HG03159 (cell line): ENCODE results near the gene GPATCH4.
A peak's percentile ranks its signal among the peaks of the same experiment; 100 is the strongest.
"Not testable (repeated sequence)": the region's sequence is repeated elsewhere in the genome, so short reads cannot be mapped to it uniquely, and the experiment has no call there.

Experiments
- ATAC-seq: cut with Tn5 transposase; IDR thresholded peaks from one replicate; pipeline ENCODE4 v1.9.1; 2021; ENCODE audit warnings: mild to moderate bottlenecking, moderate library complexity; ENCODE audit not compliant: unreplicated experiment

GPATCH4 gene

DNA sequence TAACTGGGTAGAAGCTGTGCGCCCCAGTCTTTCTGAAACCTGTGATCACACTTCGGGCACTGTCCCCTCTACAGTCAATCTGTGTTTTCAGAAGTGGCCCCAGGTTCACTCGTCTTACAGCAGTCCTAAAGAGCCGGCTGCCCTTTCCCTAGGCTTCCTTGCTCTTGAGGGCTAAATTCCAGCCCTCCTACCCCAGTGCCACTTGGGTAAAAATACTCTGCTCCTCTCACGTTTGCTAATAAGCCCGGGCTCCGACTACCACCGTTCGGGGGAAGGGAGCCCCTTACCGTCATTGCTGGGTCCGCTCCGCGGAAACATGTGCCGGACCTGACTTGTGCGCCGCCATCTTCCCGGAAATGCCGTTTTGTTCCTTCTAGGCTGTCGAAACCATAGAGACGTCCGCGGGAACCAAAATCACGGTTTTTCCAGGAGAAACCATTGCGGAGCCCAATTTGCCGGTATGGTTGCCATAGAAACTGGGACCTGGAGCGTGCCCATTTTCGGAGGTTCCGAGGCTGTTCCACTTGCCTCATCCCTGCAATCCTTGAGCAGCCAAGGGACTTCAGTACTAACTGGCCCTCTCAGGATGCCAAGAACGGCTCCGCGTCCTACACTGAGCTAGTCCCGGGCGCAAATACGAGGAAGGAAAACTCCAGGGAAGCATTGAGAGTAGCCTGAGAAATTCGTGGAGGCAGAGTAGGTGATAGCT is at the start of gene GPATCH4:
TSS of gene GPATCH4 (minus strand) at position 358 of the 709 bp plus-strand sequence.
- peak; percentile 69 for ATAC-seq

DNA sequence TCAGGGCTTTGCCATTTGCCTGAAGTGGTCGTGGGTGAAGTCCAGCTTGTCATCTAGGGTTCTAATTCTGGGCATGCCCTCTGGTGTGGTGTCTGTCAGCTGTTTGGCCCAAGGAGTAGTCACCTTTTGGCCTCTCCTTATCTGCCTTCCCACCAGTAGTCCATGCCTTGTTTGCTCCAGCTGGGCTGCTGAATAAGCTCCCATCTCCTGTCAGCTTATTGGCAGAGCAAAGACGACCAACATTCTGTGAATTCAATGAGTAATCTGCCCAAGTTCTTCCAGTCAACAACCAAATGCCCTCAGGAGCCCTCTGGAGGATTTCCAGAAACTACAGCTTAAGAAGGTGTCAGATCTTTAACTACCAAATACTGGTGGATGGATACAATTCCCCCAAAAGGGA is 47.7 kb upstream of the GPATCH4 start:
- ATAC-seq = no peak

- ATAC-seq = no peak
These were observed 47.2 kb upstream of the GPATCH4 start for GRCh38 chr1:156648496-156648895.

DNA sequence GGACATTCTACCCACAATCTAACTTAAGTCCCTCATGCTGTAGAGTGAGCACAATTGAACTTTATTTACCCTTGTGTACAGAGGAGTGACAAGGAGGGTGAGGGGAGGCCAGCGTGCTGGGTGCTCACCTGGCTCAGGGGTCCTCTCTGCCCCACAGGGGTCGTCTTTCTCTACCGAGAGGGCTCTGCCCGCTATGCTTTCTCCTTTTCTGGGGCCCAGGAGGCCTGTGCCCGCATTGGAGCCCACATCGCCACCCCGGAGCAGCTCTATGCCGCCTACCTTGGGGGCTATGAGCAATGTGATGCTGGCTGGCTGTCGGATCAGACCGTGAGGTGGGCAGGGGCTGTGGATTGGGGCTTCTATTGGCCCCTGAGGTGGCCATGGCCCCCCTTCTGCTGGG is 46.1 kb upstream of the GPATCH4 start:
- ATAC-seq = no peak

GRCh38 chr1:156646738-156647211 is 45.5 kb upstream of the GPATCH4 start:
- no peak for ATAC-seq

GRCh38 chr1:156645666-156646065 is 44.4 kb upstream of the GPATCH4 start:
- no peak for ATAC-seq

DNA sequence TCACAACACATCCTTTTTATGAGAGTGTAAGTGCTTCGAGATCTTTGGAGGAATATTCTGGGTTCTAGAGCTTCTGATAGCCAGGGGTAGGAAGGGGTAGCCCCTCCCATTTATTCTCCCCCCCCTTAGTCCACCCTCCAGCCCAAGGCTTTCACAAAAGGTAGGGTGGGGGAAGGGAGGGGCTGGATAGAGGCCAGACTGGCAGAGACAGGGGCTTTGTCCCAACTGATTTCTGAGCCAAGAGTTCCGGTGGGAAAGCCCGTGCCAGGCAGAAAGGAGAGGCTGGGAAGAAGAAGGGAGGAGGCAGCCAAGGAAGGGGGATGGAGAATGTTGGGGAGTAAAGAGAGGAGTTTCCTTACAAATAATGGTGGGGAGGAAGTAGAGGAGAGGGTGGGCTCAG is 43.8 kb upstream of the GPATCH4 start:
- no peak for ATAC-seq

DNA sequence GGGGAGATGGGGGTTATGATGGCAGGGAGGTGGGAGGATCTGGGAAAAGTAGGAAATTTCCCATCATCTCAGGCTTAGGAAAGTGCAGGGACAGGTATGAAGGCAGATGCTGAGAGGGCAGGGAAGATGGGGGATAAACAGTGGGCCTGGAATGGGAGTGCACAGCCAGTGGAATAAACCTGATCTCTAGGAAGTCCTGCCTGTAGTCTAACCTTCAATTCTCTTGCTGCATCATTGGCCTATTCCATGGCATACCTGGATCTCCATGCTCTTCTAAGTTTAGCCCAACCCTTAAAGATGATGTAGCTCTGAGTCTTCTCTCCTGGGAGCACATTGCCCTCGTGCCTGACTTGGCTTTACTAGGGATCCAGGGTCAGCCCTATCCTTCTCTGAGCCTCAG is 43.4 kb upstream of the GPATCH4 start:
- ATAC-seq = no peak

DNA sequence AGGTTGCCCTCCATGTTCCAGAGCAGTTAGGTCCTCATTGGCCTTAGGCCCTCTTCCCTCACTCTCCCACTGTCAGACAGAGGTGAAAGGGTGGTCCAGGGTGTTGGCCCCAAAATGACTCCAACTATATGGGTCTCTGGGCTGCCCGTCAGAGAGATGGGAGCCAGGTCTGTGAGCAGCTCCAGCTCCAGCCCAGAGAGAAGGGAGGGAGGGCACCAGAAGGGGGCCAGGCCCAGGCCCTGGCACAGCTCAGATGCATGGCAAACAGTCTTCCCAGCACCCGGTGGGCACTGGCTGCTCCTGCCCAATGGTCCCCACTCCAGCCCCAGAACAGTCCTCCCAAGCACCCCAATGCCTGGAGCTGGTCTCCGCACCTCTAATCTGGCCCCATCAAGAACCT is 42.9 kb upstream of the GPATCH4 start:
- ATAC-seq = no peak

DNA sequence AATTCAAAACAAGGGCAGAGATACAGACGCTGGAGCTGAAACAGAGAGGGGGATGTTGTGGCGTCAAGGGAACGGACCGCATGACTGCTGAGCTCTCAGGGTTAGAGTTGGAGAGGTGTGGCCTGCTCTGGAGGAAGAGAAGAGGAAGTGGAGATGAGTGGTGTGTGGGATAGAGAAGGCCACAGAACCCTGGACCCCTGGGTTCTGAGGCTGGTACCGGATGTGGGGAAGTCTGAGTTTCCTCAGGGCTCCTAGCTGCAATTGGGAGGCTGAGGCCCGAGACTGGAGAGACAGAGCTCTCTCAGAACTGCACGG is 42.5 kb upstream of the GPATCH4 start:
- ATAC-seq = no peak

DNA sequence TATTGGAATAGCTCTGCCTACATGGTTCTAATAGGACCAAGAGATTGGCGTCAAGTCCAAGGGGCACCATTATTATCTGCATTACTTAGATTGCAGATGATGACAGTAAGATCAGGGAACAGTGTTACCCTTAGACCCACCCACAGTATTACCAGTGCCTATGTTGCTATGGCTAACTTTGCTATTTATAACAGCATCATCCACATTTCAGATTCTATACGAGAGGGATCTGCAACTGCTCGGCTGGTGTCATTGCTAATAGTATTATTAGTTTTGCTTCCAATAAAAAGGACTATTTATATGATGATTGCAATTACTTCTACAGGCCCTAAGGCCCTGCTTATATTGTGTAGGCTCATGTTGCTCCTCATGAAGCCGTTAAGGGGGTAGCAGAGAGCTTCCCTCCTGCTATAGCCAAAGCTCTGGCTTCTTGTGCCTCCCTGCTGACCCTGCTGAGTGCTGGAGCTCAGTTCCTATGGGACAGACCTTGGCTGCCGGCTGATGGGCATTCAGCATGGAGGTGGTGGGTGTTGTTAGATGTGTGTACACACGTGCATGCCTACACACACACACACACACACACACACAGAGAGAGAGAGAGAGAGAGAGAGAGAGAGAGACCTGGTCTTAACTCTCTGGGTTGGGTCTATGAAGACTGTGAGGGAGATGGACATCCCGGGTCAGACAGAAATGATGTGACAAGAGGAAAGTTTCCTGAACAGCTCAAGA is 41.9 kb upstream of the GPATCH4 start:
- ATAC-seq = no peak

- no peak for ATAC-seq
These were observed 41.2 kb upstream of the GPATCH4 start for GRCh38 chr1:156642265-156643048.

GRCh38 chr1:156641761-156642264 is 40.5 kb upstream of the GPATCH4 start, which contains the start of gene BCAN:
BCAN (plus strand) TSS chr1:156642117; CDS start chr1:156646055, 3,938 bp downstream.
- no peak for ATAC-seq

- ATAC-seq = no peak
These were observed 39.8 kb upstream of the GPATCH4 start for GRCh38 chr1:156640842-156641706.

GRCh38 chr1:156639601-156640101 is 38.4 kb upstream of the GPATCH4 start:
- ATAC-seq = no peak

GRCh38 chr1:156638189-156638985 is 37.1 kb upstream of the GPATCH4 start:
- ATAC-seq = no peak

GRCh38 chr1:156632355-156632754 is 31.1 kb upstream of the GPATCH4 start:
- ATAC-seq = no peak

GRCh38 chr1:156631152-156631551 is 29.9 kb upstream of the GPATCH4 start:
- not testable (repeated sequence) for ATAC-seq

- ATAC-seq = no peak
These were observed 28.7 kb upstream of the GPATCH4 start for GRCh38 chr1:156629823-156630449.
